OCI-LY3 (cell line): ENCODE data around the gene SUGP2.

Source experiments
- CTCF ChIP-seq: fragments of 200-600, 300-600 bp; sonication (generic); IDR thresholded peaks from 2 replicates; pipeline ENCODE4 v1.5.1; 2014; ENCODE audit warnings: antibody characterized with exemption, low read length, low read depth
- EZH2phosphoT487 ChIP-seq: fragments of 200-600 bp; shearing (Covaris generic); IDR thresholded peaks from 2 replicates; pipeline ENCODE4 v1.6.1; 2018; ENCODE audit warnings: antibody characterized with exemption, mixed run types, low read depth

GRCh38 chr19:18998276-18998675 is 35.0 kb downstream of the SUGP2 start:
- TF ChIP-seq EZH2phosphoT487: no peak
- TF ChIP-seq CTCF: no peak
